H1 (cell line): ENCODE results near the gene GPR37. TPM values are rescaled to one million over a fixed set of nuclear protein-coding genes. Genes with fewer than 3 reads are reported as not detected.

Source experiments
- CHD7 ChIP-seq: fragments of 300-600 bp; sonication (generic); IDR thresholded peaks from 2 replicates; pipeline ENCODE4 v1.7.1; 2012; ENCODE audit warnings: low read length, moderate library complexity, mild to moderate bottlenecking, inconsistent platforms; ENCODE audit not compliant: insufficient replicate concordance
- GABPA ChIP-seq: IDR thresholded peaks from 2 replicates; pipeline ENCODE4 v1.6.1; 2011; ENCODE audit warnings: mild to moderate bottlenecking, low read length, moderate library complexity, borderline replicate concordance; ENCODE audit not compliant: insufficient read depth
- polyA plus RNA-seq, 7 experiments: library from polyadenylated mRNA; depleted of rRNA in 3 of 7; stranded (reverse) in 5 of 7; unstranded in 2 of 7; fragments of >200 nt in 5 of 7; fragments of 200-250 nt in 2 of 7; gene quantifications; 1 replicate in 5 of 7; 2 replicates in 1 of 7; 4 replicates in 1 of 7; pipeline versions ENCODE4 v1.2.1 to v1.2.3, GENCODE V29; 2011 to 2013; ENCODE audit warnings: missing spikeins in 2 of 7, mixed read lengths in 2 of 7
- total RNA-seq: library from RNA; stranded (reverse); fragmentation: NEBNext Ultra II Directional; extraction: Animal tissue kit (Norgen Biotek cat#: 25700); gene quantifications from 2 replicates; pipeline ENCODE4 v1.2.1, GENCODE V29; 2021
- TF ChIP-seq, protein P1 (sequence below): IDR thresholded peaks from 2 replicates; pipeline ENCODE4 v1.6.1; 2011; ENCODE audit warnings: low read depth, mild to moderate bottlenecking, low read length; ENCODE audit not compliant: insufficient read depth

The GPR37 gene
- total and polyA plus RNA-seq, 2 of the 8 experiments (the other 6 are each of a cell fraction or from before 2014, with no cell fraction given): 1.5 to 17.4 TPM

GRCh38 chr7:124754576-124755268, 10.9 kb downstream of the GPR37 start (continued):
- TF ChIP-seq CHD7 (no peak), GABPA (no peak)
- TF ChIP-seq, protein P1, sequence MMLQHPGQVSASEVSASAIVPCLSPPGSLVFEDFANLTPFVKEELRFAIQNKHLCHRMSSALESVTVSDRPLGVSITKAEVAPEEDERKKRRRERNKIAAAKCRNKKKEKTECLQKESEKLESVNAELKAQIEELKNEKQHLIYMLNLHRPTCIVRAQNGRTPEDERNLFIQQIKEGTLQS: no peak
